CD8-positive, alpha-beta memory T cell (primary cell): ENCODE measurements around the gene C6orf136. TPM values are rescaled to one million over a fixed set of nuclear protein-coding genes. Genes with fewer than 3 reads are reported as not detected.
A peak's percentile ranks its signal among the peaks of the same experiment; 100 is the strongest.

Source experiments
- CTCF ChIA-PET: fragments of 350-600 bp; sonication (Branson Sonifier 250); formaldehyde crosslinking; loops from one replicate; lab custom pipeline; 2021; ENCODE audit warnings: antibody characterized with exemption; lab: Charles Lee
- POLR2A ChIA-PET: fragments of 350-600 bp; sonication (Branson Sonifier 250); formaldehyde crosslinking; loops from one replicate; lab custom pipeline; 2021; ENCODE audit warnings: antibody characterized with exemption; lab: Charles Lee
- DNase-seq, 5 donors: peaks; one replicate each; pipeline versions ENCODE4 v3.0.0 to v3.0.0-alpha.2; 2020 to 2022; ENCODE audit warnings: mixed read lengths in 1 of 5
- H3K27ac ChIP-seq: one replicate; pipeline ENCODE4 v1.7.0; 2013; ENCODE audit warnings: low read depth, mild to moderate bottlenecking, low read length, moderate library complexity
- H3K27me3 ChIP-seq: 2 replicates; pipeline ENCODE4 v1.7.0; 2013; ENCODE audit warnings: low read length, mild to moderate bottlenecking; ENCODE audit not compliant: insufficient read depth, poor library complexity, severe bottlenecking
- H3K36me3 ChIP-seq: 2 replicates; pipeline ENCODE4 v1.7.0; 2013; ENCODE audit warnings: mild to moderate bottlenecking, low read length, moderate library complexity; ENCODE audit not compliant: insufficient read depth
- H3K4me1 ChIP-seq: 2 replicates; pipeline ENCODE4 v1.7.0; 2013; ENCODE audit warnings: mild to moderate bottlenecking, low read length, moderate library complexity; ENCODE audit not compliant: insufficient read depth
- H3K4me3 ChIP-seq: 2 replicates; pipeline ENCODE4 v1.7.0; 2013; ENCODE audit warnings: mild to moderate bottlenecking, low read length
- H3K9me3 ChIP-seq: 2 replicates; pipeline ENCODE4 v1.7.0; 2013; ENCODE audit warnings: mild to moderate bottlenecking, low read length
- H3K27ac Mint-ChIP-seq, 8 donors: one replicate each; pipeline ENCODE4 v1.8.0; 2020 to 2021; ENCODE audit warnings: mixed read lengths in 8 of 8, mild to moderate bottlenecking in 6 of 8, inconsistent platforms in 3 of 8, moderate library complexity in 3 of 8
- H3K27me3 Mint-ChIP-seq, 2 donors: one replicate each; pipeline ENCODE4 v1.8.0; 2020 to 2021; ENCODE audit warnings: mixed read lengths in 2 of 2, mild to moderate bottlenecking in 1 of 2, moderate library complexity in 1 of 2
- H3K36me3 Mint-ChIP-seq, 3 donors: one replicate each; pipeline ENCODE4 v1.8.0; 2020 to 2021; ENCODE audit warnings: mixed read lengths in 3 of 3, inconsistent platforms in 1 of 3, mild to moderate bottlenecking in 1 of 3
- H3K4me1 Mint-ChIP-seq, 3 donors: one replicate each; pipeline ENCODE4 v1.8.0; 2020 to 2021; ENCODE audit warnings: mixed read lengths in 3 of 3, inconsistent platforms in 1 of 3, mild to moderate bottlenecking in 1 of 3
- H3K4me3 Mint-ChIP-seq, 7 donors: one replicate each; pipeline ENCODE4 v1.8.0; 2020 to 2021; ENCODE audit warnings: mixed read lengths in 7 of 7, mild to moderate bottlenecking in 6 of 7, moderate library complexity in 4 of 7, inconsistent platforms in 2 of 7
- H3K9me3 Mint-ChIP-seq, 5 donors: one replicate each; pipeline ENCODE4 v1.8.0; 2020 to 2022; ENCODE audit warnings: mixed read lengths in 5 of 5, mild to moderate bottlenecking in 3 of 5, moderate library complexity in 2 of 5, inconsistent platforms in 1 of 5
- polyA plus RNA-seq: library from polyadenylated mRNA; unstranded; fragments of 300-500 nt; fragmentation: Illumina TruSeq; gene quantifications from one replicate; pipeline ENCODE4 v1.2.3, GENCODE V29; 2021
- total RNA-seq, 2 experiments: library from RNA; stranded (reverse); gene quantifications; one replicate each; pipeline ENCODE4 v1.2.3, GENCODE V29; 2021

Gene C6orf136
- total and polyA plus RNA-seq, 3 experiments from 2014 or later: 11.8 to 42.2 (median 35.9) TPM

DNA sequence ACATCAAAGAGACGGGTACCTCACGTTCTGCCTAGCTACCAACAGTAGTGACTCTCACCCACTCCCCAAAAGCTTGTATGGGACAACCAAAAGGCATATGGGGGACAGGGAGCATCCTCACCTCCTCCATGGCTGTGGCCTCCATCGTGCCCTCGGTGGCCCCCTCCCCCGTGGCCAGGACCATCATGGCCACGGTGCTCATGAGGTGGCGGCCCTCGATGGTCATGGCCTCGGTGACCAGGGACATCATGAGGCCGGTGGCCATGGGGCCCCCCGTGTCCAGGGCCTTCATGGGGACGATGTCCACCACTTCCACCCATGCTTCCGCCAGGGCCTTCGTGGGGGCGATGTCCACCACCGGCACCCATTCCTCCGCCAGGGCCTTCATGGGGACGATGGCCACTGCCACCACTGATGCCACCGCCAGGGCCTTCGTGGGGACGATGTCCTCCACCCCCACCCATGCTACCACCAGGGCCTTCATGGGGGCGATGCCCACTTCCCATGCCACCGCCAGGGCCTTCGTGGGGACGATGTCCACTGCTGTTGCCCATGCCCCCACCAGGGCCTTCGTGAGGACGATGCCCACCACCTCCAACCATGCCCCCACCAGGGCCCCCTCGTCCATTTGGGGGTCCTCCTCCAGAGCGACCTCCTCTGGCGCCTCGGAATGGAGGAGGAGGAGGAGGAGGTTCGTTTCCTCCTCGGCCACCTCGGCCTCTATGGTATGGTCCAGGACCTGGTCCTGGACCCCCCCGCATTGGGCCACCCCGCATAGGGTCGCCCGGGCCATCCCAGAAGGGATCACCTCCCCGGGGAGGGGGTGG lies 44.9 kb upstream of the C6orf136 start:
- Mint-ChIP-seq H3K36me3 (peaks cover 26 to 73% (median 27%) of the 10 kb centered on the region in 3 donors), H3K9me3 (no peaks in the 10 kb centered on the region), H3K4me1 (peaks cover 22 to 31% (median 30%) of the 10 kb centered on the region in 3 donors), H3K4me3 (no peak overlapping the region), H3K27ac (peak overlapping the region in 5 of 8 donors; percentile 30 to 93 (median 77)), H3K27me3 (peaks cover 0 to 3% of the 10 kb centered on the region in 2 donors)
- Histone ChIP-seq H3K36me3 (peaks cover 63% of the 10 kb centered on the region), H3K4me3 (no peak overlapping the region), H3K4me1 (peaks cover 13% of the 10 kb centered on the region), H3K27ac (no peak overlapping the region), H3K9me3 (no peaks in the 10 kb centered on the region), H3K27me3 (no peaks in the 10 kb centered on the region)
- DNase-seq: no peak
- POLR2A ChIA-PET: interaction anchor here (2.1 to 2.2 kb wide), 2 partner anchors 13 to 31 kb away, joined by 8 to 9 read pairs; partner anchors contain the start of gene ABCF1
- CTCF ChIA-PET: interaction anchor here (0.7 to 1.2 kb wide), 2 partner anchors 11 to 61 kb away, joined by 3 to 5 read pairs; no protein-coding TSS in a partner anchor

DNA sequence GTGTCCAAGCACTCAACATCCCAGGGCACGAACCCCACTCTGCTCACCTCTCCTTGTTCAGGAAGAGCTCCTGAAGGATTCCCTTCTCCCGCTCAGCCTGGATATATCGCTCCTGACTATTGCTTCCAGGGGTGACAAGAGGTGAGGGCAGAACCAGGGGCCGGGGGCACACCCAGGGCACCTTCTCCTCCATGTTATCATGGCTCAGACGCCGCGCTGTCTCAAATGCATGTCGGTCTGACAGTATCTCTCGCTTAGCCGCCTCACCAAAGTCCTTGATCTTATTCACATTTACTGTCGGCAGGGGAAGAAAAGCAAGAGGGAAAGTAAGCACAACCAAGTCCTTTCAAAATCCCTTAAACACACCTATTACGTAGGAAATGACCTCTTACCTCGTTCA lies 43.0 kb upstream of the C6orf136 start:
- Histone ChIP-seq H3K9me3 (no peaks in the 10 kb centered on the region), H3K27me3 (no peaks in the 10 kb centered on the region), H3K36me3 (peaks cover 70% of the 10 kb centered on the region), H3K4me3 (no peak overlapping the region), H3K4me1 (peaks cover 17% of the 10 kb centered on the region), H3K27ac (no peak overlapping the region)
- ChIA-PET POLR2A (interaction anchor here (2.3 kb wide), 1 partner anchor 9 kb away, joined by 10 read pairs; no protein-coding TSS in a partner anchor), CTCF (interaction anchor here (1.2 kb wide), 1 partner anchor 120 kb away, joined by 5 read pairs; no protein-coding TSS in a partner anchor)
- peaks cover 0 to 4% of the 10 kb centered on the region in 2 donors for H3K27me3 Mint-ChIP-seq
- H3K4me3 Mint-ChIP-seq: no peak overlapping the region
- H3K36me3 Mint-ChIP-seq: peaks cover 34 to 90% (median 38%) of the 10 kb centered on the region in 3 donors
- no peak for DNase-seq
- H3K27ac Mint-ChIP-seq: peak overlapping the region in 4 of 8 donors; percentile 50 to 64 (median 64)
- H3K4me1 Mint-ChIP-seq: peaks cover 27 to 38% (median 35%) of the 10 kb centered on the region in 3 donors
- no peaks in the 10 kb centered on the region for H3K9me3 Mint-ChIP-seq

DNA sequence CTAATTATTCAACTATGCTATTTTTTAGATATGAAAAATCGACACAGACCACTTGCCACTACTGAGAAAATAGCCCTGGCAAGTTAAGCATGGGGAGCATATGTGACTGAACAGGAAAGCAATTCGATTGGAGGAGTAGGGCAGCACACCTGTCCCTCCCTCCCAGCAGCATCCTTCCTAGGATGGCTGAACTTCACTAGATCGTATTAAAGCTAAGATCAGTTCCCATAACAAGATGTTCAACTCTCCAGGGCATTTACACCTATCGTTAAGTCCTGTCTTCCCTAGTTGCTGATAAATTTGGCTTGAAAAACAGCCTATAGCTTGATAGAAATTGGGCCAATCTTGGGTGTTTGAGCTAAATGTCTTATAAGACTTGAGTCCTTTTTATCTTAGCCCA lies 36.9 kb upstream of the C6orf136 start:
- Histone ChIP-seq H3K4me1 (peaks cover 66% of the 10 kb centered on the region), H3K36me3 (peaks cover 41% of the 10 kb centered on the region)
- POLR2A ChIA-PET: interaction anchor here (0.6 to 2.0 kb wide), 4 partner anchors 11 to 107 kb away, joined by 3 to 5 read pairs (median 4); partner anchors contain the start of gene MDC1

DNA sequence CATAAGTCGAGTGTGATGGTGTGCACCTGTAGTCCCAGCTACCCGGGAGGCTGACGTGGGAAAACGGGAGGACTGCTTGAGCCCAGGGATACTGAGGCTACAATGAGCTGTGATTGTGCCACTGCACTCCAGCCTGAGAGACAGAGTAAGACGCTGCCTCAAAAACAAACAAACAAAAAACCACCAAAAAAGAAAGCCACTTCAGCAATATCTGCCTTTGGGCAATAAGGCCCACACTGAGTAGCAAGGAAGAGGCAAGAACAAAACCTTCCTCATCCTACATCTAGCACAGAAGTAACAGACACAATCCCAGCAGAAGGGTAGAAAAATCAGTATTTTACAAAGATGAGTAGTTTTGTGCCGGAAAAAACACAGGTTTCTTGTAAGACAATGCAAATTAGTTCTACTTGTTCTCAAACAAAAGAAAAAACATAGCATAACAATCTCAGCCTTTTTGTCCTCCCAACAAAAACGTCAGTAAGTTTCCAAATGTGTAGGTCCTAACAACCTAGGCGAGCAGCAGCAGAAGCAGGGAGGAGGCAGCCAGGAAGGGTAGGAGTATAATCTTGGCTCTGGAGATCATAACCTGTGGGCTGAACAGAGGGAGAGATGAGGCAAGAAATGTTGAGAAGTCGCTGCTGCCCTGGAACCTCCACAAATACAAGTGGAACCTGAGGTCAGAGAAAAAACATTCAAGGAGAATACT lies 35.6 kb upstream of the C6orf136 start:
- Mint-ChIP-seq H3K4me3 (peak overlapping the region in 1 of 7 donors; percentile 32), H3K4me1 (peaks cover 53 to 76% (median 70%) of the 10 kb centered on the region in 3 donors), H3K27me3 (peaks cover 0 to 10% of the 10 kb centered on the region in 2 donors), H3K36me3 (peaks cover 17 to 83% (median 25%) of the 10 kb centered on the region in 3 donors), H3K9me3 (peaks cover 0 to 2% (median 0%) of the 10 kb centered on the region in 5 donors), H3K27ac (peak overlapping the region; percentile 23 to 100 (median 82))
- Histone ChIP-seq H3K27me3 (no peaks in the 10 kb centered on the region), H3K36me3 (peaks cover 39% of the 10 kb centered on the region), H3K4me3 (no peak overlapping the region), H3K27ac (no peak overlapping the region), H3K9me3 (no peaks in the 10 kb centered on the region), H3K4me1 (peaks cover 62% of the 10 kb centered on the region)
- ChIA-PET POLR2A (interaction anchor here (0.6 to 2.0 kb wide), 5 partner anchors 14 to 280 kb away, joined by 3 to 5 read pairs (median 4); partner anchors contain the start of gene MDC1), CTCF (interaction anchor here (0.7 to 4.3 kb wide), 8 partner anchors 13 to 127 kb away, joined by 3 to 40 read pairs (median 6); no protein-coding TSS in a partner anchor)
- DNase-seq: no peak

More for the DNA sequence above, 36.9 kb upstream of the C6orf136 start:
- Mint-ChIP-seq H3K27ac (peak overlapping the region; percentile 62 to 100 (median 88)), H3K27me3 (peaks cover 0 to 4% of the 10 kb centered on the region in 2 donors), H3K9me3 (peaks cover 0 to 2% (median 0%) of the 10 kb centered on the region in 5 donors), H3K4me1 (peaks cover 55 to 79% (median 70%) of the 10 kb centered on the region in 3 donors), H3K36me3 (peaks cover 21 to 81% (median 22%) of the 10 kb centered on the region in 3 donors), H3K4me3 (no peak overlapping the region)
- no peaks in the 10 kb centered on the region for H3K9me3 ChIP-seq
- no peak overlapping the region for H3K4me3 ChIP-seq
- H3K27me3 ChIP-seq: no peaks in the 10 kb centered on the region
- H3K27ac ChIP-seq: no peak overlapping the region
- DNase-seq: no peak
- CTCF ChIA-PET: interaction anchor here (1.0 to 1.9 kb wide), 6 partner anchors 12 to 128 kb away, joined by 3 to 7 read pairs (median 4); no protein-coding TSS in a partner anchor

DNA sequence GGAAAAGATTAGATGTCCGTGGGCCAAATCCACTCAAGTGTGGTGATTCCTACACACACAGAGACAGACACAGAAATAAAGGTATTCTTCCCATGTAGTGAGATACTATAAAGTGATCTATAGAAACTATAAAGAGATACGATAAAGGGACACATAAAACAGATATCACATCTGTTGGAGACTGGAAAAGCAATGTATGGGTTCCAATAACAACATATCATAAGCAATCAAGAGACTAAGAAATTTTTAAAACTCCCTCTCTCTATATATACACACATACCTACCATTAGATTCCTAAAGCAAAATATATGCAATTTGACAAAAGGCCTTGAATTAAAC lies 35.1 kb upstream of the C6orf136 start:
- H3K36me3 ChIP-seq: peaks cover 39% of the 10 kb centered on the region
- peaks cover 60% of the 10 kb centered on the region for H3K4me1 ChIP-seq
- H3K4me3 ChIP-seq: no peak overlapping the region
- H3K27me3 Mint-ChIP-seq: peaks cover 0 to 13% of the 10 kb centered on the region in 2 donors
- peak overlapping the region; percentile 23 to 100 (median 82) for H3K27ac Mint-ChIP-seq
- CTCF ChIA-PET: interaction anchor here (1.6 to 4.3 kb wide), 2 partner anchors 13 to 67 kb away, joined by 6 to 40 read pairs; no protein-coding TSS in a partner anchor
- POLR2A ChIA-PET: interaction anchor here (1.1 kb wide), 1 partner anchor 107 kb away, joined by 3 read pairs; no protein-coding TSS in a partner anchor
- DNase-seq: no peak
- H3K4me3 Mint-ChIP-seq: peak overlapping the region in 1 of 7 donors; percentile 26
- H3K4me1 Mint-ChIP-seq: peaks cover 51 to 73% (median 70%) of the 10 kb centered on the region in 3 donors
- no peak overlapping the region for H3K27ac ChIP-seq
- H3K27me3 ChIP-seq: no peaks in the 10 kb centered on the region
- H3K9me3 Mint-ChIP-seq: peaks cover 0 to 2% (median 0%) of the 10 kb centered on the region in 5 donors
- H3K36me3 Mint-ChIP-seq: peaks cover 18 to 83% (median 26%) of the 10 kb centered on the region in 3 donors
- H3K9me3 ChIP-seq: no peaks in the 10 kb centered on the region

DNA sequence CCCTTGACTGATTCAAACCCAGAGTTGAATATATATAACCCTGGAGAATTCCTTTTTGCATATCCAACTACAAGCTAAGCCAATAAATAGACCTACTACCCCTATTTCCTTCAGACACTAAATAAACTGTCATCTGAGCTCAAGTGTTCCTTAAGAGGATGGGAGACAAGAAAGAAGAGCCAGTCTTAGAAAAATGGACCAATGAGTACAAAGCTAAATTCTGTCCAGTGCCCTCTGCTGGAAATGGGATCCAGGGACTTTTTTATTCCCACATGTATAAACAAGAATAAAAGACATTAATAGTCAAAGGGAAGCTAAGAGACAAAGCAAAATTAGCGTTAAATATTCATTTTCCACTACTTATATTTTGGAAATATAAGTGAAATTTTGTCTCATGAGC lies 34.7 kb upstream of the C6orf136 start:
- peaks cover 60% of the 10 kb centered on the region for H3K4me1 ChIP-seq
- DNase-seq: no peak
- H3K4me3 ChIP-seq: no peak overlapping the region
- ChIA-PET POLR2A (interaction anchor here (0.6 to 4.2 kb wide), 4 partner anchors 8 to 107 kb away, joined by 3 to 32 read pairs (median 9); partner anchors contain the start of genes GNL1 and PRR3), CTCF (interaction anchor here (1.2 to 4.3 kb wide), 7 partner anchors 14 to 159 kb away, joined by 3 to 40 read pairs (median 4); partner anchors contain the start of gene DHX16)
- Mint-ChIP-seq H3K36me3 (peaks cover 21 to 82% (median 30%) of the 10 kb centered on the region in 3 donors), H3K27me3 (peaks cover 0 to 17% of the 10 kb centered on the region in 2 donors), H3K4me1 (peaks cover 52 to 72% (median 69%) of the 10 kb centered on the region in 3 donors), H3K4me3 (peak overlapping the region in 1 of 7 donors; percentile 26), H3K9me3 (peaks cover 0 to 4% (median 2%) of the 10 kb centered on the region in 5 donors), H3K27ac (peak overlapping the region in 7 of 8 donors; percentile 23 to 100 (median 84))
- no peaks in the 10 kb centered on the region for H3K9me3 ChIP-seq
- H3K27me3 ChIP-seq: no peaks in the 10 kb centered on the region
- H3K36me3 ChIP-seq: peaks cover 38% of the 10 kb centered on the region
- no peak overlapping the region for H3K27ac ChIP-seq
